Gastrocnemius medialis (tissue), 4 donors: ENCODE data around the gene SOWAHA.

Source experiments
- CTCF ChIP-seq, 5 experiments: fragments of 450-650 bp in 3 of 5; fragments of 200-600 bp in 2 of 5; sonication (generic) in 2 of 5; IDR thresholded peaks in 4 of 5; conservative IDR thresholded peaks in 1 of 5; 1 replicate in 4 of 5; 2 replicates in 1 of 5; pipeline ENCODE4 v1.5.1; 2016 to 2019; ENCODE audit warnings: antibody characterized with exemption in 5 of 5, mild to moderate bottlenecking in 3 of 5, moderate library complexity in 3 of 5
- POLR2A ChIP-seq, 2 donors: fragments of 450-650 bp; IDR thresholded peaks; one replicate each; pipeline ENCODE4 v1.6.1; 2017; ENCODE audit warnings: antibody characterized with exemption in 2 of 2, mild to moderate bottlenecking in 2 of 2, moderate library complexity in 2 of 2

- TF ChIP-seq CTCF (IDR thresholded peaks at IDR 0.05 in 4 of 5, conservative IDR thresholded peaks at IDR 0.05 in 1 of 5) (no peak), POLR2A (IDR thresholded peaks at IDR 0.05) (no peak)
These were observed at the start of gene SOWAHA for GRCh38 chr5:132812781-132813598.
